Erythroblast (primary cell): ENCODE results near the gene SPTSSA.

Source experiments
- GATA1 ChIP-seq: IDR thresholded peaks from 2 replicates; pipeline ENCODE4 v1.6.1; 2011; ENCODE audit warnings: low read depth, mild to moderate bottlenecking, control low read depth, low read length, moderate library complexity
- POLR2A ChIP-seq: IDR thresholded peaks from 2 replicates; pipeline ENCODE4 v1.6.1; 2011; ENCODE audit warnings: mild to moderate bottlenecking, low read length

DNA sequence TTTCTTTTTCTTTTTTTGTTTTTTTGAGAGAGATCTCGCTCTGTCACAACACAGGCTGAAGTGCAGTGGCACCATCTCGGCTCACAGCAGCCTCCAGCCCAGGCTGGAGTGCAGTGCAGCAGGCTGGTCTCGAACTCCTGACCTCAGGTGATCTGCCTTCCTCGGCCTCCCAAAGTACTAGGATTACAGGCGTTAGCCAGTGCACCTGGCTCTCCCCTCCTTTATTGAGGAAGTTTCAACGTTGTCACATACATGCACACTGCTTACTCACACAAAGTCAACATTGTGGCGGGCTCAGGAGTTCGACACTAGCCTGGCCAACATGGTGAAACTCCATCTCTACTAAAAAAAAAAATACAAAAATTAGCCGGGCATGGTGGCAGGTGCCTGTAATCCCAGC, 45.4 kb upstream of the SPTSSA start:
- TF ChIP-seq GATA1: no peak
- no peak for TF ChIP-seq POLR2A
